HEK293 (cell line): ENCODE data around the gene PARS2.

Source experiments
- KLF16 ChIP-seq: fragments of 450-650 bp; formaldehyde crosslinking; IDR thresholded peaks from 2 replicates; pipeline ENCODE4 v1.5.1; 2017; ENCODE audit warnings: missing biosample characterization, missing genetic modification characterization
- KLF7 ChIP-seq: fragments of 450-650 bp; formaldehyde crosslinking; IDR thresholded peaks from 2 replicates; pipeline ENCODE4 v1.5.1; 2016; ENCODE audit warnings: missing biosample characterization, missing genetic modification characterization, borderline replicate concordance
- KLF8 ChIP-seq: fragments of 450-650 bp; formaldehyde crosslinking; IDR thresholded peaks from 2 replicates; pipeline ENCODE4 v1.5.1; 2016; ENCODE audit warnings: missing biosample characterization, missing genetic modification characterization
- PRDM1 ChIP-seq: fragments of 450-650 bp; formaldehyde crosslinking; IDR thresholded peaks from 2 replicates; pipeline ENCODE4; 2016; ENCODE audit warnings: missing biosample characterization, missing genetic modification characterization
- PRDM10 ChIP-seq: fragments of 450-650 bp; formaldehyde crosslinking; IDR thresholded peaks from 2 replicates; pipeline ENCODE4 v1.5.1; 2016; ENCODE audit warnings: missing biosample characterization, missing genetic modification characterization
- PRDM2 ChIP-seq: fragments of 450-650 bp; formaldehyde crosslinking; IDR thresholded peaks from 2 replicates; pipeline ENCODE4 v1.5.1; 2016; ENCODE audit warnings: missing biosample characterization, missing genetic modification characterization, borderline replicate concordance
- SALL2 ChIP-seq: fragments of 450-650 bp; formaldehyde crosslinking; IDR thresholded peaks from 2 replicates; pipeline ENCODE4 v1.5.0; 2017; ENCODE audit warnings: missing biosample characterization, mild to moderate bottlenecking, missing genetic modification characterization, borderline replicate concordance
- SP3 ChIP-seq: fragments of 450-650 bp; formaldehyde crosslinking; IDR thresholded peaks from 2 replicates; pipeline ENCODE4 v1.5.1; 2016; ENCODE audit warnings: missing biosample characterization, missing genetic modification characterization
- TCF7L2 ChIP-seq: IDR thresholded peaks from 2 replicates; pipeline ENCODE4 v1.6.1; 2011; ENCODE audit warnings: low read depth, mild to moderate bottlenecking, inconsistent platforms, low read length, moderate library complexity, borderline replicate concordance
- YY1 ChIP-seq: fragments of 450-650 bp; formaldehyde crosslinking; IDR thresholded peaks from 2 replicates; pipeline ENCODE4 v1.5.1; 2018; ENCODE audit warnings: missing biosample characterization, missing genetic modification characterization
- YY2 ChIP-seq: fragments of 450-650 bp; formaldehyde crosslinking; IDR thresholded peaks from 2 replicates; pipeline ENCODE4 v1.5.1; 2016; ENCODE audit warnings: missing biosample characterization, missing genetic modification characterization
- ZBTB49 ChIP-seq: fragments of 450-650 bp; formaldehyde crosslinking; IDR thresholded peaks from 2 replicates; pipeline ENCODE4 v1.5.1; 2016; ENCODE audit warnings: missing biosample characterization, missing genetic modification characterization, low read depth
- ZNF10 ChIP-seq: fragments of 450-650 bp; formaldehyde crosslinking; IDR thresholded peaks from 2 replicates; pipeline ENCODE4 v1.5.1; 2017; ENCODE audit warnings: missing biosample characterization, missing genetic modification characterization
- ZNF174 ChIP-seq: fragments of 450-650 bp; formaldehyde crosslinking; IDR thresholded peaks from 2 replicates; pipeline ENCODE4 v1.5.0; 2017; ENCODE audit warnings: missing biosample characterization, mild to moderate bottlenecking, missing genetic modification characterization
- ZNF18 ChIP-seq: fragments of 450-650 bp; formaldehyde crosslinking; IDR thresholded peaks from 2 replicates; pipeline ENCODE4 v1.5.1; 2016; ENCODE audit warnings: missing biosample characterization, missing genetic modification characterization
- ZNF184 ChIP-seq: fragments of 450-650 bp; IDR thresholded peaks from 2 replicates; pipeline ENCODE4 v1.5.1; 2018; ENCODE audit warnings: missing biosample characterization, mild to moderate bottlenecking, missing genetic modification characterization
- ZNF2 ChIP-seq: fragments of 450-650 bp; formaldehyde crosslinking; IDR thresholded peaks from 2 replicates; pipeline ENCODE4 v1.5.1; 2016; ENCODE audit warnings: missing biosample characterization, missing genetic modification characterization
- ZNF354C ChIP-seq: fragments of 450-650 bp; formaldehyde crosslinking; IDR thresholded peaks from 2 replicates; pipeline ENCODE4 v1.5.1; 2016; ENCODE audit warnings: missing biosample characterization, missing genetic modification characterization, low read depth, borderline replicate concordance
- ZNF423 ChIP-seq: fragments of 450-650 bp; formaldehyde crosslinking; IDR thresholded peaks from 2 replicates; pipeline ENCODE4 v1.5.1; 2016; ENCODE audit warnings: missing biosample characterization, missing genetic modification characterization
- ZNF48 ChIP-seq: fragments of 450-650 bp; formaldehyde crosslinking; IDR thresholded peaks from 2 replicates; pipeline ENCODE4 v1.5.1; 2016; ENCODE audit warnings: missing biosample characterization, missing genetic modification characterization
- ZNF555 ChIP-seq: fragments of 450-650 bp; formaldehyde crosslinking; conservative IDR thresholded peaks from 2 replicates; pipeline ENCODE4 v1.5.1; 2017; ENCODE audit warnings: missing biosample characterization, mild to moderate bottlenecking, missing genetic modification characterization, inconsistent platforms
- ZNF558 ChIP-seq: fragments of 450-650 bp; formaldehyde crosslinking; IDR thresholded peaks from 2 replicates; pipeline ENCODE4 v1.5.1; 2016; ENCODE audit warnings: missing biosample characterization, missing genetic modification characterization
- ZNF560 ChIP-seq: fragments of 450-650 bp; formaldehyde crosslinking; IDR thresholded peaks from 2 replicates; pipeline ENCODE4 v1.5.1; 2017; ENCODE audit warnings: missing biosample characterization, missing genetic modification characterization, borderline replicate concordance
- ZNF600 ChIP-seq: fragments of 450-650 bp; formaldehyde crosslinking; IDR thresholded peaks from 2 replicates; pipeline ENCODE4 v1.5.1; 2016; ENCODE audit warnings: missing biosample characterization, missing genetic modification characterization
- ZNF704 ChIP-seq: fragments of 450-650 bp; formaldehyde crosslinking; IDR thresholded peaks from 2 replicates; pipeline ENCODE4 v1.5.1; 2016; ENCODE audit warnings: missing biosample characterization, missing genetic modification characterization

PARS2 gene

GRCh38 chr1:54715493-54716298 is 48.6 kb downstream of the PARS2 start, which contains the start of gene TTC4 (continued):
- TF ChIP-seq PRDM10 (tag by site-specific recombination): peak; percentile 92
- TF ChIP-seq SALL2: peak; percentile 75; the same call in 1 of the 2 replicates
- no peak for TF ChIP-seq ZNF354C (tag by site-specific recombination)
- TF ChIP-seq ZNF48 (tag by site-specific recombination): no peak
- TF ChIP-seq KLF16 (tag by site-specific recombination): peak; percentile 100
- peak; percentile 67; the same call in 1 of the 2 replicates for TF ChIP-seq YY1 (tag by site-specific recombination)
- peak; percentile 53; the same call in 1 of the 2 replicates for TF ChIP-seq ZNF10
- TF ChIP-seq ZNF560 (tag by site-specific recombination): no peak
- peak; percentile 86 for TF ChIP-seq ZNF600 (tag by site-specific recombination)
- no peak for TF ChIP-seq ZNF704 (tag by site-specific recombination)
- TF ChIP-seq YY2 (tag by site-specific recombination): peak; percentile 65
- 0 out of 2 replicates have a peak, but pooled peaks have one; percentile 13 for TF ChIP-seq ZNF18 (tag by site-specific recombination)
- TF ChIP-seq KLF8 (tag by site-specific recombination): peak; percentile 99
- TF ChIP-seq PRDM1 (tag by site-specific recombination): no peak
- TF ChIP-seq ZNF423 (tag by site-specific recombination): no peak
- TF ChIP-seq SP3: peak; percentile 99
- TF ChIP-seq ZNF558 (tag by site-specific recombination): no peak
- no peak for TF ChIP-seq ZBTB49 (tag by site-specific recombination)
- TF ChIP-seq ZNF2 (tag by site-specific recombination): peak; percentile 79
- TF ChIP-seq ZNF555 (tag by site-specific recombination): no peak
- peak; percentile 33; the same call in 1 of the 2 replicates for TF ChIP-seq ZNF184 (tag by site-specific recombination)
- TF ChIP-seq ZNF174 (tag by site-specific recombination): no peak
- no peak for TF ChIP-seq PRDM2 (tag by site-specific recombination)
- no peak for TF ChIP-seq TCF7L2
- peak; percentile 98 for TF ChIP-seq KLF7 (tag by site-specific recombination)
